CD14-positive monocyte (primary cell): ENCODE results near the gene PLEKHJ1. TPM values are rescaled to one million over a fixed set of nuclear protein-coding genes. Genes with fewer than 3 reads are reported as not detected.

ENCODE experiments used
- DNase-seq, 3 donors: peaks; one replicate each; pipeline ENCODE4 v3.0.0-alpha.2; 2011 to 2022
- H2AFZ ChIP-seq: 2 replicates; pipeline ENCODE4 v1.6.0; 2012; ENCODE audit warnings: mild to moderate bottlenecking, low read depth, low read length, inconsistent platforms; ENCODE audit not compliant: insufficient read depth, poor library complexity, severe bottlenecking
- H3K27ac ChIP-seq, 2 donors: 1 replicate in 1 of 2; 2 replicates in 1 of 2; pipeline ENCODE4 v1.5.1; 2012 to 2013; ENCODE audit warnings: low read length in 2 of 2, control low read depth in 1 of 2, inconsistent platforms in 1 of 2, low read depth in 1 of 2, mild to moderate bottlenecking in 1 of 2
- H3K27me3 ChIP-seq, 2 donors: one replicate each; pipeline versions ENCODE4 v1.6.0 to v1.6.1; 2011 to 2013; ENCODE audit warnings: low read length in 2 of 2; ENCODE audit not compliant: control insufficient read depth in 2 of 2, insufficient read depth in 2 of 2
- H3K36me3 ChIP-seq, 2 donors: replicated peaks in 1 of 2; 1 replicate in 1 of 2; 2 replicates in 1 of 2; pipeline versions ENCODE4 v1.5.1 to v1.6.1; 2012 to 2013; ENCODE audit warnings: low read length in 2 of 2, control low read depth in 1 of 2, inconsistent platforms in 1 of 2, mild to moderate bottlenecking in 1 of 2; ENCODE audit not compliant: insufficient read depth in 2 of 2, control insufficient read depth in 1 of 2
- H3K4me1 ChIP-seq, 2 donors: 1 replicate in 1 of 2; 2 replicates in 1 of 2; pipeline versions ENCODE4 v1.5.1 to v1.6.1; 2012 to 2013; ENCODE audit warnings: low read length in 2 of 2, control low read depth in 1 of 2, inconsistent platforms in 1 of 2, mild to moderate bottlenecking in 1 of 2, moderate library complexity in 1 of 2; ENCODE audit not compliant: insufficient read depth in 2 of 2, control insufficient read depth in 1 of 2
- H3K4me2 ChIP-seq: replicated peaks from 2 replicates; pipeline ENCODE3; 2012; ENCODE audit warnings: low read length, moderate library complexity, mild to moderate bottlenecking; ENCODE audit not compliant: poor library complexity, severe bottlenecking; ENCODE audit errors: extremely low read depth
- H3K4me3 ChIP-seq, 3 experiments: fragments of 200-600 bp in 1 of 3; sonication (generic) in 1 of 3; replicated peaks in 1 of 3; 1 replicate in 2 of 3; 2 replicates in 1 of 3; pipeline ENCODE4 v1.5.1; 2011 to 2013; ENCODE audit warnings: low read length in 3 of 3, mild to moderate bottlenecking in 3 of 3, control low read depth in 2 of 3, low read depth in 2 of 3, inconsistent platforms in 1 of 3, moderate library complexity in 1 of 3
- H3K79me2 ChIP-seq: 2 replicates; pipeline ENCODE4 v1.6.0; 2012; ENCODE audit warnings: mild to moderate bottlenecking, control low read depth, inconsistent platforms, low read length, moderate library complexity; ENCODE audit not compliant: insufficient read depth
- H3K9ac ChIP-seq: 2 replicates; pipeline ENCODE4 v1.6.0; 2017; ENCODE audit warnings: low read length, mild to moderate bottlenecking; ENCODE audit not compliant: insufficient read depth, poor library complexity, severe bottlenecking
- H3K9me3 ChIP-seq, 2 donors: replicated peaks in 1 of 2; 1 replicate in 1 of 2; 2 replicates in 1 of 2; pipeline versions ENCODE4 v1.5.1 to v1.6.1; 2012 to 2013; ENCODE audit warnings: low read length in 2 of 2, control low read depth in 1 of 2; ENCODE audit not compliant: control insufficient read depth in 1 of 2, insufficient read depth in 1 of 2
- H4K20me1 ChIP-seq: 2 replicates; pipeline ENCODE4 v1.6.0; 2012; ENCODE audit warnings: mild to moderate bottlenecking, low read length, control low read depth, moderate library complexity; ENCODE audit not compliant: insufficient read depth
- H3K27ac Mint-ChIP-seq, 7 donors: one replicate each; pipeline ENCODE4 v1.8.0; 2020; ENCODE audit warnings: mild to moderate bottlenecking in 7 of 7, mixed read lengths in 7 of 7, moderate library complexity in 6 of 7, inconsistent platforms in 2 of 7
- H3K27me3 Mint-ChIP-seq, 3 donors: one replicate each; pipeline ENCODE4 v1.8.0; 2021 to 2022; ENCODE audit warnings: low read depth in 3 of 3, mild to moderate bottlenecking in 3 of 3, mixed read lengths in 3 of 3, moderate library complexity in 3 of 3, inconsistent platforms in 1 of 3
- H3K36me3 Mint-ChIP-seq, 2 donors: one replicate each; pipeline ENCODE4 v1.8.0; 2020; ENCODE audit warnings: mixed read lengths in 2 of 2, inconsistent platforms in 1 of 2, mild to moderate bottlenecking in 1 of 2
- H3K4me1 Mint-ChIP-seq: one replicate; pipeline ENCODE4 v1.8.0; 2020; ENCODE audit warnings: mild to moderate bottlenecking, mixed read lengths
- H3K4me3 Mint-ChIP-seq, 2 donors: one replicate each; pipeline ENCODE4 v1.8.0; 2020; ENCODE audit warnings: mild to moderate bottlenecking in 2 of 2, mixed read lengths in 2 of 2, moderate library complexity in 1 of 2
- H3K9me3 Mint-ChIP-seq, 7 donors: one replicate each; pipeline ENCODE4 v1.8.0; 2020 to 2022; ENCODE audit warnings: mixed read lengths in 7 of 7, mild to moderate bottlenecking in 6 of 7, moderate library complexity in 6 of 7, inconsistent platforms in 2 of 7
- WGBS: methylation state at CpG from one replicate; pipeline ENCODE4 v1.1.5; 2013; ENCODE audit warnings: missing lambda C conversion rate; ENCODE audit not compliant: insufficient coverage; 5-methylcytosine and 5-hydroxymethylcytosine counted together
- intact Hi-C, 2 donors: fragments of 100-400 bp; cut with micrococcal nuclease; formaldehyde crosslinking; loops; one replicate each; pipeline versions ENCODE4 v1.15.0 to v1.15.1; 2023
- polyA plus RNA-seq, 3 donors: library from polyadenylated mRNA; depleted of rRNA in 1 of 3; unstranded in 2 of 3; stranded (reverse) in 1 of 3; fragments of 300-500 nt in 2 of 3; fragments of >200 nt in 1 of 3; fragmentation: Illumina TruSeq in 2 of 3; gene quantifications; 1 replicate in 2 of 3; 2 replicates in 1 of 3; pipeline ENCODE4 v1.2.3, GENCODE V29; 2012 to 2021
- TF ChIP-seq, protein P1 (sequence below): fragments of 200-600 bp; IDR thresholded peaks from one replicate; pipeline ENCODE4 v1.8.0; 2022; ENCODE audit warnings: antibody characterized with exemption, mild to moderate bottlenecking

The PLEKHJ1 gene
- polyA plus RNA-seq, 3 donors, result 62.1 to 90.0 (median 69.0) TPM

DNA sequence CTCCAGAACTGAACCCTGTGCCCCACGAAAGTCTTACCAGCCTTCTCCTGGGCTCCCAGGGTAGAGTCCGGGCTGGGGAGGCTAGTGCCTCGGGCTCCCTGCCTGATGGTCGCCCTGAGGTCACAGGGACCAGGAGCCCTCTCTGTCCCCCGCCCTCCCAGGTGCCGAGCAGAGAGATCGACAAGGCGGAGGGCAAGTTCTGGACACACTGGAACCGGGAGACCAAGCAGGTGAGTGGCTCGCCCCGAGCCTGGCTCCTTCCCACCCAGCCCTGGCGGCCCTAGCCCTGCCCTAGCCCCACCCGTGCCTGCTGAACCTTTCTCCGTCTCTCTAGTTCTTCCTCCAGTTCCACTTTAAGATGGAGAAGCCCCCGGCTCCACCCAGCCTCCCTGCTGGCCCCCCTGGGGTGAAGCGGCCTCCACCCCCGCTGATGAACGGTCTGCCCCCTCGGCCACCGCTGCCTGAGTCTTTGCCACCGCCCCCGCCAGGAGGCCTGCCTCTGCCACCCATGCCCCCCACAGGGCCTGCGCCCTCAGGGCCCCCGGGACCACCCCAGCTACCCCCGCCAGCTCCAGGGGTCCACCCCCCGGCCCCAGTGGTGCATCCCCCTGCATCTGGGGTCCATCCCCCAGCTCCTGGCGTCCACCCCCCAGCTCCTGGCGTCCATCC is 11.4 kb upstream of the PLEKHJ1 start:
- H3K4me1 Mint-ChIP-seq, result peaks cover 8% of the 10 kb centered on the region
- H3K4me3 Mint-ChIP-seq, result no peak overlapping the region
- Histone ChIP-seq H3K4me2 (no peak overlapping the region), H4K20me1 (peaks cover 91% of the 10 kb centered on the region), H3K27me3 (peaks cover 13 to 32% of the 10 kb centered on the region in 2 donors), H3K4me3 (no peak overlapping the region), H3K9ac (no peak overlapping the region), H3K9me3 (peaks cover 0 to 10% of the 10 kb centered on the region in 2 donors), H3K79me2 (peaks cover 25% of the 10 kb centered on the region), H2AFZ (no peak overlapping the region), H3K27ac (no peak overlapping the region), H3K4me1 (peaks cover 19 to 28% of the 10 kb centered on the region in 2 donors), H3K36me3 (peaks cover 60 to 64% of the 10 kb centered on the region in 2 donors)
- TF ChIP-seq, protein P1, sequence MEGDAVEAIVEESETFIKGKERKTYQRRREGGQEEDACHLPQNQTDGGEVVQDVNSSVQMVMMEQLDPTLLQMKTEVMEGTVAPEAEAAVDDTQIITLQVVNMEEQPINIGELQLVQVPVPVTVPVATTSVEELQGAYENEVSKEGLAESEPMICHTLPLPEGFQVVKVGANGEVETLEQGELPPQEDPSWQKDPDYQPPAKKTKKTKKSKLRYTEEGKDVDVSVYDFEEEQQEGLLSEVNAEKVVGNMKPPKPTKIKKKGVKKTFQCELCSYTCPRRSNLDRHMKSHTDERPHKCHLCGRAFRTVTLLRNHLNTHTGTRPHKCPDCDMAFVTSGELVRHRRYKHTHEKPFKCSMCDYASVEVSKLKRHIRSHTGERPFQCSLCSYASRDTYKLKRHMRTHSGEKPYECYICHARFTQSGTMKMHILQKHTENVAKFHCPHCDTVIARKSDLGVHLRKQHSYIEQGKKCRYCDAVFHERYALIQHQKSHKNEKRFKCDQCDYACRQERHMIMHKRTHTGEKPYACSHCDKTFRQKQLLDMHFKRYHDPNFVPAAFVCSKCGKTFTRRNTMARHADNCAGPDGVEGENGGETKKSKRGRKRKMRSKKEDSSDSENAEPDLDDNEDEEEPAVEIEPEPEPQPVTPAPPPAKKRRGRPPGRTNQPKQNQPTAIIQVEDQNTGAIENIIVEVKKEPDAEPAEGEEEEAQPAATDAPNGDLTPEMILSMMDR, result no peak
- no peak overlapping the region for H3K27ac Mint-ChIP-seq
- peaks cover 37 to 61% of the 10 kb centered on the region in 2 donors for H3K36me3 Mint-ChIP-seq
- intact Hi-C loops, result no loop called here
- 92% methylated on average over 16 of the region's 28 CpGs for WGBS
- DNase-seq, result no peak
- H3K27me3 Mint-ChIP-seq, result peaks cover 22 to 44% (median 25%) of the 10 kb centered on the region in 3 donors
- peaks cover 0 to 8% (median 0%) of the 10 kb centered on the region in 7 donors for H3K9me3 Mint-ChIP-seq

DNA sequence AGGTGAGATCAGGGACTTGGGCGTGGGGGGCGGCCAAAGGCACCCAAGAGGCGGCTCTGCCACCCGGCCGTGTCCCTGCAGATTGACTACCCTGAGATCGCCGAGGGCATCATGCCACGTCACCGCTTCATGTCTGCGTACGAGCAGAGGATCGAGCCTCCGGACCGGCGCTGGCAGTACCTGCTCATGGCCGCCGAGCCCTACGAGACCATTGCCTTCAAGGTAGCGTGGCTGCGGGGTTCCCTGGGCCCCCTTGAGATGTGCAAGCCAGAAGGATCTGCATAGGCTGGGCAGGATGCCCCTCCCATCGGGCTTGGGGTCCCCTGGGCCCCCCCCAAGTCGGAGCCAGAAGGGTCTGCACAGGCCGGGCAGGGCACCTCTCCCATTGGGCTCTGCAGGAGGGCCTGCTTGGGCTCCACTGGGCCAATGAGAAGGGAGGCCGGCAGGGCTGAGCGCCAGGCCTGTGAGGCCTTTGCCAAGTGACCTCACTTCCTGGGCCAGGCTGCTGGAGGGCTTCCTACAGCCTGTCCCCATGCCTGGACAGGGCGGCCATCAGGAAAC is 10.8 kb upstream of the PLEKHJ1 start:
- Histone ChIP-seq H4K20me1 (peaks cover 91% of the 10 kb centered on the region), H3K27me3 (peaks cover 8 to 25% of the 10 kb centered on the region in 2 donors), H3K9me3 (peaks cover 0 to 10% of the 10 kb centered on the region in 2 donors), H3K9ac (no peak overlapping the region), H2AFZ (no peak overlapping the region), H3K79me2 (peaks cover 32% of the 10 kb centered on the region), H3K4me1 (peaks cover 12 to 21% of the 10 kb centered on the region in 2 donors), H3K4me3 (no peak overlapping the region), H3K36me3 (peaks cover 60 to 70% of the 10 kb centered on the region in 2 donors), H3K27ac (no peak overlapping the region), H3K4me2 (no peak overlapping the region)
- 89% methylated on average over 26 of the region's 26 CpGs for WGBS
- H3K4me3 Mint-ChIP-seq, result no peak overlapping the region
- H3K9me3 Mint-ChIP-seq, result peaks cover 0 to 6% (median 0%) of the 10 kb centered on the region in 7 donors
- TF ChIP-seq, protein P1, result no peak
- peaks cover 39 to 64% of the 10 kb centered on the region in 2 donors for H3K36me3 Mint-ChIP-seq
- no peak overlapping the region for H3K27ac Mint-ChIP-seq
- peaks cover 16 to 37% (median 20%) of the 10 kb centered on the region in 3 donors for H3K27me3 Mint-ChIP-seq
- no peak for DNase-seq
- intact Hi-C loops, result no loop called here
- H3K4me1 Mint-ChIP-seq, result peaks cover 4% of the 10 kb centered on the region
